GDM1 (cell line): ENCODE measurements around the gene LRRC1.

Source experiments
- DNase-seq: peaks from one replicate; lab custom pipeline; 2025; lab: John Stamatoyannopoulos, UW

The LRRC1 gene

GRCh38 chr6:53815381-53816119, 20.7 kb downstream of the LRRC1 start:
- no peak for DNase-seq

GRCh38 chr6:53818858-53819609, 24.2 kb downstream of the LRRC1 start:
- DNase-seq, result no peak

- no peak for DNase-seq
Measured at GRCh38 chr6:53822401-53823125, 27.8 kb downstream of the LRRC1 start.

- no peak for DNase-seq
Measured at GRCh38 chr6:53824714-53825113, 29.9 kb downstream of the LRRC1 start.

GRCh38 chr6:53825532-53826321, 30.9 kb downstream of the LRRC1 start:
- DNase-seq, result no peak

- DNase-seq, result no peak
Measured at GRCh38 chr6:53827531-53827930, 32.7 kb downstream of the LRRC1 start.

GRCh38 chr6:53828215-53828614, 33.4 kb downstream of the LRRC1 start:
- DNase-seq, result no peak

GRCh38 chr6:53828966-53829697, 34.3 kb downstream of the LRRC1 start:
- no peak for DNase-seq

GRCh38 chr6:53829698-53830221, 35.0 kb downstream of the LRRC1 start:
- no peak for DNase-seq

GRCh38 chr6:53830366-53830765, 35.6 kb downstream of the LRRC1 start:
- DNase-seq, result no peak

GRCh38 chr6:53831081-53831869, 36.5 kb downstream of the LRRC1 start:
- DNase-seq, result no peak

GRCh38 chr6:53831936-53832660, 37.3 kb downstream of the LRRC1 start:
- DNase-seq, result no peak

GRCh38 chr6:53833155-53833554, 38.4 kb downstream of the LRRC1 start:
- no peak for DNase-seq

GRCh38 chr6:53834132-53834531, 39.3 kb downstream of the LRRC1 start:
- DNase-seq, result no peak

- no peak for DNase-seq
Measured at GRCh38 chr6:53837865-53838769, 43.3 kb downstream of the LRRC1 start.

GRCh38 chr6:53840027-53840426, 45.2 kb downstream of the LRRC1 start:
- DNase-seq, result no peak

GRCh38 chr6:53845280-53846195, 50.7 kb downstream of the LRRC1 start:
- no peak for DNase-seq
